ENCODE results near the gene TEKTIP1. TPM values are rescaled to one million over a fixed set of nuclear protein-coding genes. Genes with fewer than 3 reads are reported as not detected.

The TEKTIP1 gene
- polyA plus RNA-seq, 1 donor from 2014 or later = not detected

GRCh38 chr19:3570606-3571011 lies 31.6 kb downstream of the TEKTIP1 start:
- Histone ChIP-seq H3K4me2 (ENCODE audit: low read length) (no peak overlapping the region), H3K4me3 (ENCODE audit: low read length) (no peak overlapping the region), H2AFZ (ENCODE audit: low read depth, low read length) (no peak overlapping the region), H3K79me2 (replicated peaks; ENCODE audit: insufficient read depth, low read length) (no peaks in the 10 kb centered on the region), H3K27me3 (ENCODE audit: insufficient read depth, low read depth, low read length) (no peaks in the 10 kb centered on the region), H3K36me3 (ENCODE audit: insufficient read depth, low read length) (no peaks in the 10 kb centered on the region), H3K9ac (ENCODE audit: low read length) (no peak overlapping the region), H3K27ac (ENCODE audit: low read length) (no peak overlapping the region), H3F3A (ENCODE audit: insufficient read depth, low read length, poor library complexity, severe bottlenecking) (no peaks in the 10 kb centered on the region), H3K9me2 (ENCODE audit: insufficient read depth, low read length) (no peaks in the 10 kb centered on the region), H4K20me1 (ENCODE audit: insufficient read depth) (no peaks in the 10 kb centered on the region), H3K9me3 (ENCODE audit: low read length) (no peaks in the 10 kb centered on the region)
- TF ChIP-seq CTCF (IDR thresholded peaks at IDR 0.05; ENCODE audit: poor library complexity, severe bottlenecking) = no peak
- no peak for TF ChIP-seq REST (IDR thresholded peaks at IDR 0.05; ENCODE audit: borderline replicate concordance)
- no peak for TF ChIP-seq POLR2AphosphoS5 (IDR thresholded peaks at IDR 0.05)
- TF ChIP-seq EZH2 (IDR thresholded peaks at IDR 0.05; ENCODE audit: borderline replicate concordance, insufficient read depth, low read length, poor library complexity, severe bottlenecking) = no peak
- TF ChIP-seq EP300 (conservative IDR thresholded peaks at IDR 0.05; ENCODE audit: poor library complexity, severe bottlenecking) = no peak
- no peak for TF ChIP-seq TAF1 (IDR thresholded peaks at IDR 0.05; ENCODE audit: low read depth)
- no peak for TF ChIP-seq MXI1 (conservative IDR thresholded peaks at IDR 0.05; ENCODE audit: poor library complexity, severe bottlenecking)
- TF ChIP-seq SMC3 (conservative IDR thresholded peaks at IDR 0.05; ENCODE audit: poor library complexity) = no peak
- TF ChIP-seq RAD21 (conservative IDR thresholded peaks at IDR 0.05) = no peak

GRCh38 chr19:3572132-3572854 lies 33.3 kb downstream of the TEKTIP1 start:
- Histone ChIP-seq H3K9me2 (ENCODE audit: insufficient read depth, low read length) (no peaks in the 10 kb centered on the region), H3F3A (ENCODE audit: insufficient read depth, low read length, poor library complexity, severe bottlenecking) (no peaks in the 10 kb centered on the region), H4K20me1 (ENCODE audit: insufficient read depth) (no peaks in the 10 kb centered on the region), H3K27me3 (ENCODE audit: insufficient read depth, low read depth, low read length) (no peaks in the 10 kb centered on the region), H3K36me3 (ENCODE audit: insufficient read depth, low read length) (no peaks in the 10 kb centered on the region), H3K9ac (ENCODE audit: low read length) (peak overlapping the region; percentile 45), H3K27ac (ENCODE audit: low read length) (no peak overlapping the region), H3K4me3 (ENCODE audit: low read length) (peak overlapping the region; percentile 77), H3K79me2 (replicated peaks; ENCODE audit: insufficient read depth, low read length) (no peaks in the 10 kb centered on the region), H2AFZ (ENCODE audit: low read depth, low read length) (peak overlapping the region; percentile 41), H3K4me2 (ENCODE audit: low read length) (peak overlapping the region; percentile 10), H3K9me3 (ENCODE audit: low read length) (no peaks in the 10 kb centered on the region)
- TF ChIP-seq REST (IDR thresholded peaks at IDR 0.05; ENCODE audit: borderline replicate concordance) (no peak), TAF1 (IDR thresholded peaks at IDR 0.05; ENCODE audit: low read depth) (no peak), SMC3 (conservative IDR thresholded peaks at IDR 0.05; ENCODE audit: poor library complexity) (no peak), MXI1 (conservative IDR thresholded peaks at IDR 0.05; ENCODE audit: poor library complexity, severe bottlenecking) (no peak), EZH2 (IDR thresholded peaks at IDR 0.05; ENCODE audit: borderline replicate concordance, insufficient read depth, low read length, poor library complexity, severe bottlenecking) (no peak), CTCF (IDR thresholded peaks at IDR 0.05; ENCODE audit: poor library complexity, severe bottlenecking) (no peak), RAD21 (conservative IDR thresholded peaks at IDR 0.05) (no peak), EP300 (conservative IDR thresholded peaks at IDR 0.05; ENCODE audit: poor library complexity, severe bottlenecking) (no peak), POLR2AphosphoS5 (IDR thresholded peaks at IDR 0.05) (no peak)

Measured in neural cell (in vitro differentiated cells).